OCI-LY1 (cell line): ENCODE results near the gene AGMO.

Experiments used
- CTCF ChIP-seq: fragments of 200-600 bp; sonication (generic), shearing (Covaris generic); IDR thresholded peaks from 2 replicates; pipeline ENCODE4 v1.5.1; 2017; ENCODE audit warnings: mild to moderate bottlenecking, antibody characterized with exemption, low read length, moderate library complexity, mixed read lengths
- EZH2 ChIP-seq: fragments of 200-600 bp; sonication (generic), shearing (Covaris generic); IDR thresholded peaks from 2 replicates; pipeline ENCODE4 v1.8.0; 2017; ENCODE audit warnings: borderline replicate concordance, mixed run types, mild to moderate bottlenecking, antibody characterized with exemption, low read length, moderate library complexity, mixed read lengths

DNA sequence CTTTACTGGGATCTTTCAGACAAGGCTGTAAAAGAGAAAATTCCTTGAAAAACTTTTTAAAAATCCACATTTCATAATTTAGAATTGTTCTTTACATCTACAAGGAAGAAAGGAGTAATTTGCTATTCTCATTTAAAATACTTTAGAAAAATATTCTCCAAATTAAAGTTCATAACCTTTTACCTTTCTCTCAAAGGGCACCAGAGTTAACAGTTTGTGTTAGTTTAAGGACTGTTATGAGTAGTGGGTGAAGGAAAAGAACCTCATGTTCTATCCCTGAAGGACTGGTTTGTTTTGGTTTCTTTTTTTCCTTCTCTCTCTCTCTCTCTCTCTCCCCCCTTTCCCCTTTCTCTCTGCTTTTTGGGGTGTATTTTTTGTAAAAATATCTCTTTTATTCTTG, 4.1 kb downstream of the AGMO start:
- TF ChIP-seq CTCF (no peak), EZH2 (no peak)
